Ishikawa (cell line): ENCODE data around the gene NOTCH1.

Experiments
- CREB1 ChIP-seq: IDR thresholded peaks from 2 replicates; pipeline ENCODE4 v1.6.1; 2012; ENCODE audit warnings: low read depth
- EP300 ChIP-seq: IDR thresholded peaks from 2 replicates; pipeline ENCODE4 v1.6.1; 2012; ENCODE audit warnings: borderline replicate concordance
- FOXM1 ChIP-seq: IDR thresholded peaks from 2 replicates; pipeline ENCODE4 v1.6.1; 2012; ENCODE audit warnings: low read depth, borderline replicate concordance
- TAF1 ChIP-seq: IDR thresholded peaks from 2 replicates; pipeline ENCODE4 v1.6.1; 2012; ENCODE audit warnings: low read depth, mild to moderate bottlenecking
- TF ChIP-seq, protein P1 (sequence below): IDR thresholded peaks from 2 replicates; pipeline ENCODE4 v1.6.1; 2012
- TF ChIP-seq, protein P2 (sequence below): IDR thresholded peaks from 2 replicates; pipeline ENCODE4 v1.6.1; 2012

DNA sequence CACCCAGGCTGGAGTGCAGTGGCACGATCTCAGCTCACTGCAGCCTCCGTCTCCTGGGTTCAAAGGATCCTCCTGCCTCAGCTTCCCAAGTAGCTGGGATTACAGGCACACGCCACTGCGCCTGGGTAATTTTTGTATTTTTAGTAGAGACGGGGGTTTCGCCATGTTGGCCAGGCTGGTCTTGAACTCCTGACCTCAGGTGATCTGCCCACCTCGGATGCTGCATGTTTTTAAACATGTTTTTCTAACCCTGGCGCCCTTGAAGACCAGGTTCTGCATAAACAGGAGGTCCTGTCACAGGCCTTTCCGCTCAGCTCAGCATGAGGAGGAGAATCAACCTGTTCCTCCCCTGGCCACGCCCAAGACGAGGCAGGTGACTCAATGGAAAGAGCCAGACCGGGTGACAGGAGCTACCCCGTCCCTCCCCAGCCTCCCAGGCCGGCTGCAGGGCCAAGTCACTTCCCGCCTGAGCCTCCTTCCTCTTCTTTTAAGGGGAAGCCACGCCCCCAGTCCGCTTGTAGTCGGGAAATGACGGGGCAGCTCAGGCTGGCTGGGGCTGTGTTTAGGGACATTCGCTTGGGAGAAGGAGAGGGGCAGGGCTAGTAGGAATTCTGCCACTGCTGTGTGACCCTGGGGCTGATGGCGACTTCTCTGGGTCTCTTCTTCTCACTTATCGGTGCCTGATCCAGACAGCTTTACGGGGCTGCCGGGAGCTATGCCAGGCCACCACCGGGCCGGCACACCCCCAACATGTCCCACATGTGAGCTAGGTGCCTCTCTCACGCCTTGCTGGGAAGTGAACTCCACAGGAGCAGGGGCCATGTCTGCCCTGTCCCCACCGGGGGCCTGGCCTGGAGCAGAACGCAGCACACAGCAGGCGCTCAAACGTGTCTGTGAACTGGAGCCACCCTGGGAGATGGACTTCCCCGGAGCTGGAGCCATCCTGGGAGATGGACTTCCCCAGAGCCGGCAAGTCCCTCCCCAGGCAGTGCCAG, 6.1 kb downstream of the NOTCH1 start:
- no peak for TF ChIP-seq CREB1
- TF ChIP-seq TAF1, result no peak
- TF ChIP-seq EP300, result no peak
- no peak for TF ChIP-seq FOXM1
- TF ChIP-seq, protein P1, sequence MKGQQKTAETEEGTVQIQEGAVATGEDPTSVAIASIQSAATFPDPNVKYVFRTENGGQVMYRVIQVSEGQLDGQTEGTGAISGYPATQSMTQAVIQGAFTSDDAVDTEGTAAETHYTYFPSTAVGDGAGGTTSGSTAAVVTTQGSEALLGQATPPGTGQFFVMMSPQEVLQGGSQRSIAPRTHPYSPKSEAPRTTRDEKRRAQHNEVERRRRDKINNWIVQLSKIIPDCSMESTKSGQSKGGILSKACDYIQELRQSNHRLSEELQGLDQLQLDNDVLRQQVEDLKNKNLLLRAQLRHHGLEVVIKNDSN, result peak; percentile 35; the same call in 1 of the 2 replicates
- TF ChIP-seq, protein P2, sequence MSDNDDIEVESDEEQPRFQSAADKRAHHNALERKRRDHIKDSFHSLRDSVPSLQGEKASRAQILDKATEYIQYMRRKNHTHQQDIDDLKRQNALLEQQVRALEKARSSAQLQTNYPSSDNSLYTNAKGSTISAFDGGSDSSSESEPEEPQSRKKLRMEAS, result no peak
